Suppressor macrophage (primary cell): ENCODE data around the gene ETV1.
A peak's percentile ranks its signal among the peaks of the same experiment; 100 is the strongest.

ENCODE experiments used
- DNase-seq, 4 experiments: peaks; one replicate each; pipeline ENCODE4 v3.0.0-alpha.2; 2020 to 2022

ETV1 gene

GRCh38 chr7:13878154-13878553 is 111.3 kb downstream of the ETV1 start:
- no peak for DNase-seq

- DNase-seq, result no peak
These were observed 113.9 kb downstream of the ETV1 start for GRCh38 chr7:13875496-13876074.

GRCh38 chr7:13874783-13875182 is 114.7 kb downstream of the ETV1 start:
- no peak for DNase-seq

GRCh38 chr7:13872709-13873108 is 116.8 kb downstream of the ETV1 start:
- no peak for DNase-seq

- DNase-seq, result no peak
These were observed 118.5 kb downstream of the ETV1 start for GRCh38 chr7:13871008-13871407.

- no peak for DNase-seq
These were observed 128.7 kb downstream of the ETV1 start for GRCh38 chr7:13860734-13861133.

GRCh38 chr7:13856012-13856411 is 133.5 kb downstream of the ETV1 start:
- no peak for DNase-seq

- DNase-seq, result no peak
These were observed 137.0 kb downstream of the ETV1 start for GRCh38 chr7:13852281-13852968.

- DNase-seq, result no peak
These were observed 137.7 kb downstream of the ETV1 start for GRCh38 chr7:13851736-13852135.

- DNase-seq, result peak; percentile 66 to 88 (median 73)
These were observed 139.2 kb downstream of the ETV1 start for GRCh38 chr7:13850185-13850752.

- DNase-seq, result no peak
These were observed 140.1 kb downstream of the ETV1 start for GRCh38 chr7:13849163-13849892.

GRCh38 chr7:13848681-13849131 is 140.8 kb downstream of the ETV1 start:
- DNase-seq, result no peak

GRCh38 chr7:13846386-13846785 is 143.1 kb downstream of the ETV1 start:
- no peak for DNase-seq

- DNase-seq, result no peak
These were observed 143.9 kb downstream of the ETV1 start for GRCh38 chr7:13845601-13846000.

GRCh38 chr7:13844954-13845353 is 144.5 kb downstream of the ETV1 start:
- no peak for DNase-seq

- DNase-seq, result no peak
These were observed 148.2 kb downstream of the ETV1 start for GRCh38 chr7:13841284-13841683.
